Sigmoid colon (tissue), 7 donors: ENCODE results near the gene ANO4. TPM values are rescaled to one million over a fixed set of nuclear protein-coding genes. Genes with fewer than 3 reads are reported as not detected.

ENCODE experiments used
- DNase-seq: peaks from one replicate; pipeline ENCODE4 v3.0.0-alpha.2; 2019
- H3K27ac ChIP-seq, 4 donors: fragments of 200-600 bp; sonication (generic); one replicate each; pipeline ENCODE4 v1.5.1; 2016 to 2019; ENCODE audit warnings: mild to moderate bottlenecking in 1 of 4
- H3K27me3 ChIP-seq, 3 donors: fragments of 200-600 bp; sonication (generic); one replicate each; pipeline ENCODE4 v1.5.1; 2019; ENCODE audit warnings: mild to moderate bottlenecking in 1 of 3
- H3K36me3 ChIP-seq, 4 donors: fragments of 200-600 bp; sonication (generic); one replicate each; pipeline ENCODE4 v1.5.1; 2016 to 2019
- H3K4me1 ChIP-seq, 4 donors: fragments of 200-600 bp; sonication (generic); one replicate each; pipeline ENCODE4 v1.5.1; 2017 to 2019
- H3K4me3 ChIP-seq, 4 donors: fragments of 200-600 bp; sonication (generic); one replicate each; pipeline ENCODE4 v1.5.1; 2017 to 2019; ENCODE audit warnings: mild to moderate bottlenecking in 2 of 4, moderate library complexity in 1 of 4
- H3K9me3 ChIP-seq, 4 donors: fragments of 200-600 bp in 3 of 4; sonication (generic) in 3 of 4; one replicate each; pipeline versions ENCODE4 v1.5.1 to v1.6.1; 2013 to 2019
- EP300 ChIP-seq, 4 donors: sonication (generic); formaldehyde crosslinking; IDR thresholded peaks; one replicate each; pipeline ENCODE4 v1.6.1; 2017; ENCODE audit warnings: antibody characterized with exemption in 4 of 4
- POLR2A ChIP-seq, 2 donors: fragments of 450-650 bp; IDR thresholded peaks; one replicate each; pipeline ENCODE4 v1.6.1; 2016; ENCODE audit warnings: antibody characterized with exemption in 2 of 2, mild to moderate bottlenecking in 2 of 2, moderate library complexity in 2 of 2
- POLR2AphosphoS5 ChIP-seq, 4 donors: sonication (generic); formaldehyde crosslinking; IDR thresholded peaks; one replicate each; pipeline ENCODE4 v1.6.1; 2017; ENCODE audit warnings: antibody characterized with exemption in 4 of 4
- WGBS, 2 donors: extraction: QIAGEN DNeasy Blood & Tissue Kit; methylation state at CpG; one replicate each; pipeline ENCODE4 v1.1.7; 2013; 5-methylcytosine and 5-hydroxymethylcytosine counted together
- intact Hi-C: fragments of 100-400 bp; cut with DNase I; formaldehyde crosslinking; loops from one replicate; pipeline ENCODE4 v1.15.1; 2023
- polyA plus RNA-seq, 3 donors: library from polyadenylated mRNA; stranded (reverse); fragments of 200-250 nt; gene quantifications; one replicate each; pipeline ENCODE4 v1.2.3, GENCODE V29; 2013
- total RNA-seq, 4 donors: library from RNA; depleted of rRNA; stranded (reverse); fragments of >200 nt; gene quantifications; one replicate each; pipeline ENCODE4 v1.1.0, GENCODE V29; 2016
- TF ChIP-seq, protein P1 (sequence below), 4 experiments: fragments of 450-650 bp in 3 of 4; fragments of 200-600 bp in 1 of 4; IDR thresholded peaks; one replicate each; pipeline ENCODE4 v1.5.1; 2016 to 2019; ENCODE audit warnings: antibody characterized with exemption in 4 of 4, mild to moderate bottlenecking in 3 of 4, moderate library complexity in 2 of 4
- donor health status: healthy with polysubstance abuse.
- donor health status: Bipolar disorder and iron deficiency.
- donor health status: healthy.

Gene ANO4
- total and polyA plus RNA-seq, 7 donors: 0.09 to 3.3 (median 0.41) TPM; not detected in 2

GRCh38 chr12:101174541-101174940, 380.0 kb downstream of the ANO4 start:
- intact Hi-C loops: no loop called here
- no peak overlapping the region for H3K27ac ChIP-seq
- no peaks in the 10 kb centered on the region for H3K9me3 ChIP-seq
- H3K4me1 ChIP-seq: no peaks in the 10 kb centered on the region
- no peaks in the 10 kb centered on the region for H3K27me3 ChIP-seq
- no peak for DNase-seq
- TF ChIP-seq POLR2AphosphoS5 (IDR thresholded peaks at IDR 0.05): no peak
- TF ChIP-seq, protein P1, sequence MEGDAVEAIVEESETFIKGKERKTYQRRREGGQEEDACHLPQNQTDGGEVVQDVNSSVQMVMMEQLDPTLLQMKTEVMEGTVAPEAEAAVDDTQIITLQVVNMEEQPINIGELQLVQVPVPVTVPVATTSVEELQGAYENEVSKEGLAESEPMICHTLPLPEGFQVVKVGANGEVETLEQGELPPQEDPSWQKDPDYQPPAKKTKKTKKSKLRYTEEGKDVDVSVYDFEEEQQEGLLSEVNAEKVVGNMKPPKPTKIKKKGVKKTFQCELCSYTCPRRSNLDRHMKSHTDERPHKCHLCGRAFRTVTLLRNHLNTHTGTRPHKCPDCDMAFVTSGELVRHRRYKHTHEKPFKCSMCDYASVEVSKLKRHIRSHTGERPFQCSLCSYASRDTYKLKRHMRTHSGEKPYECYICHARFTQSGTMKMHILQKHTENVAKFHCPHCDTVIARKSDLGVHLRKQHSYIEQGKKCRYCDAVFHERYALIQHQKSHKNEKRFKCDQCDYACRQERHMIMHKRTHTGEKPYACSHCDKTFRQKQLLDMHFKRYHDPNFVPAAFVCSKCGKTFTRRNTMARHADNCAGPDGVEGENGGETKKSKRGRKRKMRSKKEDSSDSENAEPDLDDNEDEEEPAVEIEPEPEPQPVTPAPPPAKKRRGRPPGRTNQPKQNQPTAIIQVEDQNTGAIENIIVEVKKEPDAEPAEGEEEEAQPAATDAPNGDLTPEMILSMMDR (IDR thresholded peaks at IDR 0.05): no peak
- TF ChIP-seq POLR2A (IDR thresholded peaks at IDR 0.05): no peak
- no peak for TF ChIP-seq EP300 (IDR thresholded peaks at IDR 0.05)
- H3K36me3 ChIP-seq: no peaks in the 10 kb centered on the region
- H3K4me3 ChIP-seq: no peak overlapping the region
- WGBS, 2 donors: 14 to 76% methylated on average over 3 of the region's 3 CpGs

Other genes starting within 250 kb of the ANO4 start
- gene GAS2L3, start 221.1 kb upstream of the ANO4 start, total RNA-seq: 1 to 10 TPM; 1.6 to 6.1 (median 3.6) TPM
- 1 to 10 TPM; 3.6 to 5.5 (median 5.4) TPM for gene GAS2L3, start 221.1 kb upstream of the ANO4 start, polyA plus RNA-seq